HUES64 (cell line): ENCODE measurements around the gene KLHDC4.
"Not testable (repeated sequence)": the region's sequence is repeated elsewhere in the genome, so short reads cannot be mapped to it uniquely, and the experiment has no call there.

Experiments
- H3K27ac ChIP-seq: 2 replicates; pipeline ENCODE4 v1.7.0; 2013; ENCODE audit warnings: low read depth, low read length, inconsistent platforms
- H3K27me3 ChIP-seq: 2 replicates; pipeline ENCODE4 v1.6.1; 2013; ENCODE audit warnings: mild to moderate bottlenecking, low read length; ENCODE audit not compliant: insufficient read depth
- H3K36me3 ChIP-seq: 2 replicates; pipeline ENCODE4 v1.6.1; 2013; ENCODE audit warnings: mild to moderate bottlenecking, low read length; ENCODE audit not compliant: insufficient read depth
- H3K4me1 ChIP-seq: 2 replicates; pipeline ENCODE4 v1.6.1; 2013; ENCODE audit warnings: mild to moderate bottlenecking, low read length, moderate library complexity; ENCODE audit not compliant: insufficient read depth
- H3K4me3 ChIP-seq: 2 replicates; pipeline ENCODE4 v1.5.1; 2013; ENCODE audit warnings: mild to moderate bottlenecking, low read length, moderate library complexity
- H3K9ac ChIP-seq: 2 replicates; pipeline ENCODE4 v1.6.1; 2013; ENCODE audit warnings: mild to moderate bottlenecking, low read depth, low read length
- H3K9me3 ChIP-seq: 2 replicates; pipeline ENCODE4 v1.6.1; 2013; ENCODE audit warnings: low read depth, low read length; ENCODE audit not compliant: insufficient read depth
- WGBS: fragments of 150-250, 120-280 bp; methylation state at CpG from one replicate; pipeline ENCODE4 v1.1.7; 2013; ENCODE audit warnings: missing lambda C conversion rate; 5-methylcytosine and 5-hydroxymethylcytosine counted together

KLHDC4 gene

DNA sequence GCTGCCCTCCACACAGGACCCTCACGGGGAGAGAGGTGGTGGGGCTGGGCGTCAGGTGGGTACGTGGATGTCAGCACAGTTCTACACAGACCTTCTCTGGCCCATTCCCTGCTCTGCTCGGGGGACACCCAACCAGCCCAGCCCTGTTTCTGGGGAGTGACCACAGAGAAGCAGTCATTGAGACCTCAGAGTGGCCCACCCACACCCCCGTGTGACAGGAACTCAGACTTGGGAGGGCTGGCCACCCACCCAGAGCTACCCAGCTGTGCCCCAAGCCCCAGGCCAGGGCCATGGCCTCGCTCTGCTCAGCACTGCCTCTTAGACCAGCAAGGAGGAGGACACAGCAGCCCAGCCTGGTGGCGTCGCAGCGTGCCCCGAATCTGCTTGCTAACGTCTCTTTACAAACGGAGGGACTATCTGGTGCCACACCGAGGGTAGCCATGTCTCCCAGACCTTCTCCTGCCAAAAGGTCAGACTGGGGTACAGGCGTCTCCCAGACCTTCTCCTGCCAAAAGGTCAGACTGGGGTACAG is 77.7 kb downstream of the KLHDC4 start:
- Histone ChIP-seq H3K4me1 (no peaks in the 10 kb centered on the region), H3K27ac (no peak overlapping the region), H3K9me3 (no peaks in the 10 kb centered on the region), H3K4me3 (no peak overlapping the region), H3K9ac (no peak overlapping the region), H3K27me3 (no peaks in the 10 kb centered on the region), H3K36me3 (no peaks in the 10 kb centered on the region)
- WGBS, result 91% methylated on average over 14 of the region's 14 CpGs

GRCh38 chr16:87687126-87687910 is 78.5 kb downstream of the KLHDC4 start:
- 93% methylated on average over 31 of the region's 31 CpGs for WGBS
- H3K9ac ChIP-seq, result no peak overlapping the region
- H3K9me3 ChIP-seq, result no peaks in the 10 kb centered on the region
- H3K4me3 ChIP-seq, result no peak overlapping the region
- no peaks in the 10 kb centered on the region for H3K36me3 ChIP-seq
- no peaks in the 10 kb centered on the region for H3K27me3 ChIP-seq
- H3K27ac ChIP-seq, result no peak overlapping the region
- H3K4me1 ChIP-seq, result no peaks in the 10 kb centered on the region

DNA sequence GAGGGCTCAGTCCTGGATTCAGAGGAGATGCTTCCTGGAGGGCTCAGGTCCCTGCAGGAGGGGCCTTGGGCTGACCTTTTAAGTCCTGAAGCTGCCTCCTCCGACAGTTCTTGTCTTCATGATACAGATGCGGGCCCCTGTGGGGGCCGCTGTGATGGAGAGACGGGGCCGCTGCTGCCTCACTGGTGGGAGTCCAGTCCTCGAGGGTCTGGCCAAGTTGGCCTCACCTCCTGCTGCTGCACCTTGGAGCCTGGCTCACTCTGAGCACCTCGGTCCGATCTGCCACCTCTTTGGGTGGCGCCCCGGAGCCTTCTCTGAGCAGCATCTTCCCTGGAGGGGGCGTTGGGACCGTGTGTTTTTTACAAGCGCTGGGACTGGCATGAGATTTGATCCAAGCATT is 79.1 kb downstream of the KLHDC4 start:
- Histone ChIP-seq H3K27me3 (no peaks in the 10 kb centered on the region), H3K27ac (no peak overlapping the region), H3K9me3 (no peaks in the 10 kb centered on the region), H3K4me1 (no peaks in the 10 kb centered on the region), H3K4me3 (no peak overlapping the region), H3K36me3 (no peaks in the 10 kb centered on the region), H3K9ac (no peak overlapping the region)
- 87% methylated on average over 13 of the region's 13 CpGs for WGBS

DNA sequence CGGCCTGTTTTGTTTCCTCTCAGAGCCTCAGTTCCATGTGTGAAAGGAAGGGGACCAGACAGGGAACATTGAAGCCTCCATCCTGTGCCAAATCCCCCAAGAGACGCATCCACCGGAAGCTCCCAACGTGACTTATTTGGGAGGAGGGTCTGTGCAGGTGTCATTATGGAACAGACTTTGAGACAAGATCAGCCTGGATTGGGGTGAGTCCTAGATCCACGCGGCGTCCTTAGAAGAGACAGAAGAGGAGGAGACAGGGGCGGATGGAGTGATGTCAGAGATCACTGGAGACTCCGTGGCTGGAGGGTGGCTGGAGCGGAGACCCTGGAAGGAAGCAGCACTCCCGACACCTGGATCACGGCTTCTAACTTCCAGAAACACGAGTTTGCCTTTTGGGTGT is 80.0 kb downstream of the KLHDC4 start:
- no peaks in the 10 kb centered on the region for H3K27me3 ChIP-seq
- no peak overlapping the region for H3K4me3 ChIP-seq
- no peaks in the 10 kb centered on the region for H3K4me1 ChIP-seq
- no peaks in the 10 kb centered on the region for H3K9me3 ChIP-seq
- no peak overlapping the region for H3K9ac ChIP-seq
- 91% methylated on average over 13 of the region's 13 CpGs for WGBS
- H3K27ac ChIP-seq, result no peak overlapping the region
- no peaks in the 10 kb centered on the region for H3K36me3 ChIP-seq

DNA sequence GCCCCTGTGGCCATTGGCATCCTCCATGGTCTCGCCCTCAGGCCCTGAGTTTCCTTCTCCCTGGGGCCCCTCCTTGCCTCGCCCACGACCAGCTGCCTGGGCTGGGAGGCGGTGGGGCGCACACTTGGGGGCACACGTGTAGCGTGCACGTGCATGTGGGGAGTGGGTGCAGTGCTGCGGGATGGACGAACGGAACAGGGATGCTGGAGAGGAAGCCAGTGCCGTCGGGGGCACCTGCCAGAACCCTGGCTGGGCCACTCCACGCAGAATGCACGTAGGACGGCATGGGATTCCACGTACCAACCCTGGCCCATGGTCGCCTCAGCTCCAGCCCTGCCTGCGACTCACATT is 80.4 kb downstream of the KLHDC4 start:
- Histone ChIP-seq H3K4me1 (no peaks in the 10 kb centered on the region), H3K27me3 (no peaks in the 10 kb centered on the region), H3K9ac (no peak overlapping the region; the same call in 1 of the 2 replicates), H3K4me3 (no peak overlapping the region), H3K27ac (no peak overlapping the region), H3K36me3 (no peaks in the 10 kb centered on the region), H3K9me3 (no peaks in the 10 kb centered on the region)
- 94% methylated on average over 19 of the region's 19 CpGs for WGBS

DNA sequence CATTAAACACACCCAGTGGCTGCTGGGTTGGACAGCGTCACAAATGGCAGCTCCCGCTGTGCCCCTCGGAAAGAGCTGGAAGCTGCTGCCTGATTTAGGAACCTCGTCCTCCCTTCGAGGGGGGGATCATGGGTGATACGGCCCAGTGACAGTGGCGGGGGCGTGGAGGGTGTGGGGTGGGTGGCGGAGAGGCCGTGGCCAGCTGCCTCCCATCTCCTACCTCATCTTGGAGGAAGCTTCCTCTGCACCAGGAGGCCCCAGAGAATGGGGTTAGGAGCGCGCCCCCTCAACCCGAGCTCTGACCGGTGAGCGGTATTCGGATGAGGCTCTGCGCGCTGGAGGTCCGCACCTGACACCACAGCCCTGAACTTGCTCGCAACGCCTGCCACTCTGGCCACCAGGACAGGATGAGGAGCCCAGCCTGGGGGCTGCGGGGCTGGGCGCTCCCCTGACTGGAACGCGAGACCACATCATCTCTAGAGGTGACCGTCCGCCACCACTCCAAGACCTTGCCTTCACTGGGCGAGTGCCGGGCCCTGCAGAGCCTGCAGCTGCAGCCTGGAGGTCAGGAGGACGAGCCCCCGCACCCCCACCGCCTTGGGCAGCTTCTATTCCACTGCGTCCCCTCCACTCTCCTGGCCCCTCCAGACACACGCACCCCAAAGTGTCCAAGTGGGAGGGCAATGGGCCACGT is 80.9 kb downstream of the KLHDC4 start:
- 93% methylated on average over 31 of the region's 35 CpGs for WGBS
- Histone ChIP-seq H3K36me3 (no peaks in the 10 kb centered on the region), H3K27me3 (no peaks in the 10 kb centered on the region), H3K9me3 (no peaks in the 10 kb centered on the region), H3K4me3 (no peak overlapping the region), H3K27ac (no peak overlapping the region), H3K4me1 (no peaks in the 10 kb centered on the region), H3K9ac (no peak overlapping the region; the same call in 1 of the 2 replicates)

DNA sequence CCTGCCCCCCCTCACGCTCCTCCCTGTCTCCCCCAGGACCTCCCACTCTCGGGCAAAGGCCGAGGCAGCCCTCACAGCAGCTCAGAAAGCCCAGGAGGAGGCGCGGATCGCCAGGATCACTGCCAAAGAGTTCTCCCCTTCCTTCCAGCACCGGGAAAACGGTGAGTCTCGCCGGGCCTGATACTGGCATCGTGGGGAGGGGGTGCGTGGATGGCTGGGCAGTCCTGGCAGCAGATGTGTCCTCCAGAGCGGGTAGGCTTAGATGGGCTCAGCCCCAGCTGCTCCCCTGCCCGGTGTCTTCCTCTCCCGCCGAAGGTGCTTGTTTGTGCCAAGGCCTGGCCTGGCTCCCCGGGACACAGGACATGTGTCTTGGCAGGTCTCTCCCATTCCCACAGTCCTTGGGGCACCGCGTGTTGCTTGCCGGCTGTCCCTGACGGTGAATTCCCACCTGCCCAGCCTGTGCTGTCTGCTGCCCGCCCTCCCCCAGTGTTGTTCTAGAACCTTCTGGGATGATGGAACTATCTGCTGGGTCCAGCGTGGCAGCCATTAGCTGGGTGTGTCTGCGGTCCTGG is 81.6 kb downstream of the KLHDC4 start:
- H3K27ac ChIP-seq, result no peak overlapping the region
- H3K4me3 ChIP-seq, result no peak overlapping the region
- 94% methylated on average over 24 of the region's 24 CpGs for WGBS
- no peaks in the 10 kb centered on the region for H3K9me3 ChIP-seq
- no peaks in the 10 kb centered on the region for H3K27me3 ChIP-seq
- H3K36me3 ChIP-seq, result no peaks in the 10 kb centered on the region
- no peaks in the 10 kb centered on the region for H3K4me1 ChIP-seq
- H3K9ac ChIP-seq, result no peak overlapping the region

DNA sequence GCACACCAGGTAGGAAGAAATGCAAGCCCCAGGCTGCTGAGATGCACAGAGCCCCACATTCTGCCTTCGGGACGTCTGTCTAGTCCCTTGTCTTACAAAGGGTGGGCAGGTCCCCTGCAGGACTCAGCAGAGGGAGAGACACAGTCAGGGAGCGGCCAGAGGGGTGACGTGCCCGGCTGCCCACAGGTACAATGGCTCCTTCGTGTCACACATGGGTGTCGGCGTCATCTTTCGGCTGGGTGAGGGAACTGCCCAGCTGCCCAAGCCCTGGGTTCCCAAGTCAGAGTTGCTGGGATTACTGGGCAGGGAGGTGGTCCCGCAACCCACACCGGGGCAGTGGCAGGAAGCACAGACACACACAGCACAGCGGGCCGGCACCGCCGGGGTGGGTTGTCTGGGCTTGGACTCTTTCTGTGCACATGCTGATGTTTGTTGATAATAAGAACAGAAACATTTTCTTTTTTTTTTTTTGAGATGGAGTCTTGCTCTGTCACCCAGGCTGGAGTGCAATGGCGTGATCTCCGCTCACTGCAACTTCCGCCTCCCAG is 82.9 kb downstream of the KLHDC4 start:
- 96% methylated on average over 18 of the region's 18 CpGs for WGBS
- 0 out of 2 replicates have a peak, but pooled peaks cover 3% of the 10 kb centered on the region for H3K36me3 ChIP-seq

GRCh38 chr16:87681981-87682570 is 83.7 kb downstream of the KLHDC4 start:
- Histone ChIP-seq H3K27me3 (no peaks in the 10 kb centered on the region), H3K36me3 (0 out of 2 replicates have a peak, but pooled peaks cover 3% of the 10 kb centered on the region), H3K27ac (no peak overlapping the region), H3K4me3 (no peak overlapping the region), H3K9me3 (no peaks in the 10 kb centered on the region), H3K4me1 (no peaks in the 10 kb centered on the region), H3K9ac (no peak overlapping the region)
- 82% methylated on average over 9 of the region's 9 CpGs for WGBS

More for the DNA sequence above, 82.9 kb downstream of the KLHDC4 start:
- H3K9me3 ChIP-seq, result no peaks in the 10 kb centered on the region
- H3K9ac ChIP-seq, result no peak overlapping the region
- H3K27ac ChIP-seq, result no peak overlapping the region
- no peaks in the 10 kb centered on the region for H3K27me3 ChIP-seq
- no peaks in the 10 kb centered on the region for H3K4me1 ChIP-seq
- no peak overlapping the region for H3K4me3 ChIP-seq

DNA sequence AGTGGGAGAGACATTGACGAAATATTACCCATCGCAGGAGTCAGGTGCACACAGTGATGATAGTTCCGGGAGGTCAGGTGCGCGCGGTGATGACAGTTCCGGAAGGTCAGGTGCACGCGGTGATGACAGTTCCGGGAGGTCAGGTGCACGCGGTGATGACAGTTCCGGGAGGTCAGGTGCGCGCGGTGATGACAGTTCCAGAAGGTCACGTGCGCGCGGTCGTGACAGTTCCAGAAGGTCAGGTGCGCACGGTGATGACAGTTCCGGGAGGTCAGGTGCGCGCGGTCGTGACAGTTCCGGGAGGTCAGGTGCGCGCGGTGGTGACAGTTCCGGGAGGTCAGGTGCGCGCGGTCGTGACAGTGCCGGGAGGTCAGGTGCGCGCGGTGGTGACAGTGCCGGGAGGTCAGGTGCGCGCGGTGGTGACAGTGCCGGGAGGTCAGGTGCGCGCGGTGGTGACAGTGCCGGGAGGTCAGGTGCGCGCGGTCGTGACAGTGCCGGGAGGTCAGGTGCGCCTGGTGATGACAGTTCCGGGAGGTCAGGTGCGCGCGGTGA is 84.7 kb downstream of the KLHDC4 start:
- not testable (repeated sequence) for H3K4me3 ChIP-seq, H3K27me3 ChIP-seq, H3K4me1 ChIP-seq, H3K27ac ChIP-seq, H3K9ac ChIP-seq, H3K36me3 ChIP-seq, H3K9me3 ChIP-seq
- WGBS, result 97% methylated on average over 60 of the region's 60 CpGs
